GM21619 (cell line): ENCODE data around the gene ZFYVE1.
"Not testable (repeated sequence)": the region's sequence is repeated elsewhere in the genome, so short reads cannot be mapped to it uniquely, and the experiment has no call there.

ENCODE experiments used
- ATAC-seq: cut with Tn5 transposase; IDR thresholded peaks from one replicate; pipeline ENCODE4 v1.9.1; 2021; ENCODE audit not compliant: unreplicated experiment

ZFYVE1 gene

DNA sequence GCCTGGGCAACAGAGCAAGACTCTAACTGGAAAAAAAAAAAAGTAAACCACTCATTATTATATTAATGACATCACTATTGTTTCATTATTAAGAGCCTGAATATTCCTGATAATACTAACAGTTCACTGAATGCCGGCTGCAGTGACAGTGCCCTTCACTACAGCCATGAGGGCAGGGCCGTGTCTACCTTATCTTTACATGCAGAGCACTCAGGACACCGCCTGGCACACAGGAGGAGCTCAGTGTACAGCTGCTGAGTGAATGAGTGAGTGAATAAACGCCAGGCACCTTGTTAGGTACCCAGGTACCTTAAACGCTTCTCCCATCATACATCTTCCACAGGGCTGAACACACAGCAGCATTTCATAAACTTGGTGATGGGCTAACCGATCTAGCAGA, 23.2 kb downstream of the ZFYVE1 start:
- ATAC-seq: no peak

DNA sequence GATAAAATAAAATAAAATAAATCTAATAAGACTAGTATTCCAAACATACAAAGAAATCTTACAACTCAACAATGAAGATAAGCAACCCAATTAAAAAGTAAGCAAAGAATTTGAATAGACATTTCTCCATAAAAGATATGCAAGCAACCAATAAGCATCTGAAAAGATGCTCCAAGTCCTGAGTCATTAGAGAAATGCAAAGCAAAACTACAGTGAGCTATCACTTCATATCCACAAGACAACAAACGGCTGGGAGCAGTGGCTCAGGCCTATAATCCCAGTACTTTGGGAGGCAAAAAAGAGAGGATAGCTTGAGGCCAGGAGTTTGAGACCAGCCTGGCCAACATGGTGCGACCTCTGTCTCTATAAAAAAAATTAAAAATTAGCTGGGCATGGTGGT, 26.8 kb downstream of the ZFYVE1 start:
- no peak for ATAC-seq

DNA sequence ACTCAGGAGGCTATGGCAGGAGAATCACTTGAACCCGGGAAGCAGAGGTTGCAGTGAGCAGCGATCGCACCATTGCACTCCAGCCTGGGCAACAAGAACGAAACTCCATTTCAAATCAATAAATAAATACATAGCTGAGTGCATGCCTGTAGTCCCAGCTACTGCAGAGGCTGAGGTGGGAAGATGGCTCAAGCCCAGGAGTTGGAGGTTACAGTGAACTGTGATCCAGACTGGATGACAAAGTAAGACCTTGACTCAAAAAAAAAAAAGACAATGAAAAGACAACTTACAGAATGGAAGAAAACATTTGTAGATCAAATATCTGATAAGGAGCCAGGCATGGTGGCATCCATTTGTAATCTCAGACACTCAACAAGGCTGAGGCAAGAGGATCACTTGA, 27.6 kb downstream of the ZFYVE1 start:
- no peak for ATAC-seq

DNA sequence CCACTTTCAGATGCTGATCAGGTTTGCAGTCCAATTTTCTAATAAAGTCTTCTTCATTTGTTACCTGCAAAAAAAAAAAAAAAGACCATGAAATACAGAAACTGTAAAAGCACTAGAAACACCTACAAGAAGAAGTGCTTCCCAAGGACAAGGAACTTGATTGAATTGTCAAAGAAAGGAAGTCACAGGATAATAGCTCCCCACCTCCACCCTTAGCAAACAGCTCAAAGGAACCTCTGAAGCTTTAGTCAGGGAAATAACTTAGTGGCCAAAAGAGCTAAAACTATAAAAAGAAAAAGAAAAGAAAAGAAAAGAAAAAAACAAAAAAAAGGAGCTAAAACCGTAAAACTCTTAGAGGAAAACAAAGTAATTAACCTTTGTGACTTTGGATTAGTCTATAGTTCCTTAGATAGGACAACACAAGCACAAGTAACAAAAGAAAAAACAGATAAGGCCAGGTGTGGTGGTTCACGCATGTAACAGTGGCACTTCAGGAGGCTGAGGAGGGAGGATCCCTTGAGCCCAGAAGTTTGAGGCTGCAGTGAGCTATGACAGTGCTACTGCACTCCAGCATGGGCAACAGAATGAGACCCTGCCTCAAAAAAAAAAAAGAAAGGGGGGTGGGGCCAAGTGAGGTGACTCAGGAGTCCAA, 28.5 kb downstream of the ZFYVE1 start:
- ATAC-seq: no peak

DNA sequence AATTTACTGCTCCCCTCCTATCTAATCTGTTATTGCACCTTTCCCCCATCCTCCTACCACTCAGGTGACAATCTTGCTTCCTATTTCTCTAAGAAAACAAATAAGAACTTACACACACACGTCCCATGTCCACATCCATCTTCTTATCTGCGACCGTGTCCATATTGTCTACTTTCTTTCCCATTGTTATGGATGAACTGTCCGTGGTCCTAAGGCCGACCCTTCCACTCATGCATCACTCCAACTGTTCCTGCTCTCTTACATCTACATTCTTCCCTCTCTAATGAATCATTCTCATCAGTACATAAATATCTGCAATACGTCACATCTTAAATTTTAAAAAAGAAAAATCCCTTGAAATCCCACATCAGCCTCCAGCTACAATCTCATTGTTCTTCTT, 30.0 kb downstream of the ZFYVE1 start:
- no peak for ATAC-seq

DNA sequence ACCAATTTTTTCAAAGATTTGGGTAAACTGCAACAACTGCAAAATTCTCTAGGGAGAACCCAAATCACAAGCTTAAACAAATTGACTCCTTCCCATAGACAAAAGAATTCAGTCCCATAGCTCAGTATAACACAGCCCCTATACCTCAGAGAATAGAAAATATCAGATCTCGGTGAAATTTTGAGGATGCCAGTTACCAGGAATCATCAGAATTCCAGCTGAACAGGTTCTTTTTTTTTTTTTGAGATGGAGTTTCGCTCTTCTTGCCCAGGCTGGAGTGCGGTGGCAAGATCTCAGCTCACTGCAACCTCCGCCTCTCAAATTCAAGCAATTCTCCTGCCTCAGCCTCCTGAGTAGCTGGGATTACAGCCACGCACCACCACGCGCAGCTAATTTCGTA, 36.7 kb downstream of the ZFYVE1 start:
- ATAC-seq: no peak

DNA sequence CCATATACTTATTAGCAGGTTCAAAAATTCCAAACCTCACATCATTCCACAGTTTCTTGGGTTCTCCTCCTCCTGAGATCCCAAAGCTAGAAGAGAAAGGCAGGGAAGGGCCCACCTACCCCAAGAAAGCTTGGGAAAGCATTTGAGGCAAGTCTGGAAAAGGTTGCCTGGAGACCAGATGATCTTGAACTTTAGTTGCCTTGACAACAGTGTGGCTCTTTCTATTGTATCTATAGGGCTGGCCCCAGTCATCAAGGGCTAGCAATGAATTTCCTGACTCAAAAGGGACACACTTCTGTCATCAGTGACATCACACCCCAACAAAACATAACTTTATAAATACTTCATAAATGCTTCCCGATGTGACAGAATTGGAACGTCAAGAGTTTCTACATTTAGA, 40.0 kb downstream of the ZFYVE1 start:
- no peak for ATAC-seq

DNA sequence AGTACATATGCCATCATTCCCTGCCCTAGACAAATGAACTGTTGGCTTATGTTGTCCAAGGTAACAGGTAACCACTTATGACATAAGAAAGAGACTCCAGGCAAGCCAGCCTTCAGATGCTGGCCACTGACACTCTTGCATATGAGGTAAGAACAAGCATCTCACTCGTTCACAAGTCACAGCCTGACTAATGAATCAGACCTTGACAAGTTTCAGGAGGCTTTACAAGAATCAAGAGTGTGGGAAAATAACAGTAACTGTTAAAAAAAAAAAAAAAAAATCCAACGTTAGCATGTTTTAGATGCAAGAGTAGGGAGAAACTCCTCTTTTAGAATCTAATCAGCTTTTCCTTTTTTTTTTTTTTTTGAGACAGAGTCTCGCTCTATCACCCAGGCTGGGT, 40.7 kb downstream of the ZFYVE1 start:
- ATAC-seq: no peak

DNA sequence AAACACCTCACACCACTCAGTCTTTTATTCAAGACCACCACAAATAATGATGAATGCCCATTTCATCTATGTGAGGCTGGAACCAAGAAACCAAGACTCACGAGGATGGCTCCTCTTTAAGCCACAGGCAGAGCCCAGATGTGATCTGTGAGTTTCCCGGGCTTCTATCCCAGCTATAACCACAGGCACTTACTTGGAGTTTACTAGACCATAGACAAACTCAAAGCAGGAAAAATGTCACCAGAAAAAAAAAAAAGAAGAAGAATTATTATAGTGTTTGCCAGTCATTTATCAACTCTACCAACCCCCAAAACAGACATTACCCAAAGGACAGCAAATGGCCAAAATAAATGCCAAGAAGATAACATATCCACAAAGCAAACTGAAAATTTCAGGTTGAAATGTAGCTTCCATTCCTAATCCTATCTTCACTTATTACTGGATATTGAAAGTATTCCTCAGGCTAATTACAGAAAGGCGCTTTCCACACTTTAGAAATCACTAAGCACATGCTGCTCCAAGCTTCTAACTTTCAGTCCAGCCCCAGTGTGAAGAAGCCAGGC, 44.7 kb downstream of the ZFYVE1 start:
- no peak for ATAC-seq

DNA sequence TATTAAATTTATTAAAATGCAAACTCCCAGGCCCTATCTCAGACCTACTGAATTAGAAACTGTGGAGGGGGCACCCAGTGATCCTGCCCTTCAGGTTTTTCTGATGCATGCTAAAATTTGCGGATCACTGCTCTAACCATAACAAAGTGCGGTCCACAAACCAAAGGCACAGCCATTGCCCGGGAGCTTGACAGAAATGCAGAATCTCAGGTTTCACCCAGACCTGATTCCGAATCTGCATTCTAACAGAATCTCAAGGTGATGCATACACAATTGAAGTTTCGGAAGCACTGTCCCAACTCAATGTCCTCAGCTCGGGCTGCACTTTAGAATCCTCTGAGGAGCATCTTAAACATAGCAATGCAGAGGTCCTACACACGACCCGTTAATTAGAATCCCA, 46.0 kb downstream of the ZFYVE1 start:
- ATAC-seq: no peak

DNA sequence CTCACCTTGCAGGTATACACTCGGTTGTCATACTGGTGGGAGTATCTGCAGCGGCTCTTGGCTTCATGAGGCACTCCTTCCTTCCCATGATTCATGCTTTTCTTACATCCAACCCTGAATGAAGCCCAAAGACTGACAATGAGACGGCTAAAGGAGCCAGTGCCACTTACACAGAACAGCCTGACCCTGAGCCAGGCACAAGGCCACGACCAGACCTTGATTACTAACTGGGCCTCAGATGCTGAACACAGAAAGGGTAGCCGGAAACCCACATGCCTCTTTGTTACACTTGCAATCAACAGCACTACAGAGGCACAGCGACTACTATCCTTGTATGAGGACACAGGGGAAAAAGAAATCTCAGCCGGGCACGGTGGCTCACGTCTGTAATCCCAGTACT, 48.0 kb downstream of the ZFYVE1 start:
- ATAC-seq: no peak

DNA sequence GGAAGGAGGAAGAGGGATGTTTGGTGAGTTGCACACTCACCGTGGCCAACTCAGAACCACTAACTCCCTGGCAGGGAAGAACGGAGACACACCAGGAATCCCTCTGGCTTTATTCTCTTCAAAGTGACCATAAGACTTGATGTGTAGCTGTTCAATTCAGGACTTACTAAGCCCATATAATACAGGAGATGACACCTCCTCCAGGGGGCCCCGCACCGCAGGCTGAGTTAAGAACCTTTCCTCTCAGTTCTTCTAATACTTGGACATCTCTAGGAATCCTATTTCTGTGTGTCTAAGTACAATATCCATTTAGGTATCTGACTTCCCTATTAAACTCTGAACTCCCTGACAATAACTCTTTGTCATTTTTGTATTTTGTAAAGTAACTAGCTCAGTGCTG, 51.1 kb downstream of the ZFYVE1 start:
- ATAC-seq: no peak

DNA sequence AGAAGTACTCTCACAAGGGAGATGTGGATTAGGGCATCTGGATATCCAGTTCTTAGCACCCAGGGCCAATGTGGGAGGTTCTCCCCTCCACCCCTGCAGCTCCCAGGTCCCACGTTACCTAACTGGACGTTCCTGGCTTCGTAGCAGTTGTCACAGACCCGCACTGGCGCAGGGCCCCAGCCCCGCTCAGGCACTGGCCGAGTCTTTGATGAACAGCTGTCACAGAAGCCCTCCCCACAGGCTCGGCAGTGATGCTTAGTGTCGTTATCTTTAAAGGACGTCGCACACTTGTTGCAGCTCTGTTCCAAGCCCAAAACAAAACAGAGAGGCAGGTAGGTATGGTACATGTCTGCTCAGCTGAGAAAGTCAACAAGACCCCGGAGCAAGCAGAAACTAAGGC, 52.2 kb downstream of the ZFYVE1 start:
- no peak for ATAC-seq

DNA sequence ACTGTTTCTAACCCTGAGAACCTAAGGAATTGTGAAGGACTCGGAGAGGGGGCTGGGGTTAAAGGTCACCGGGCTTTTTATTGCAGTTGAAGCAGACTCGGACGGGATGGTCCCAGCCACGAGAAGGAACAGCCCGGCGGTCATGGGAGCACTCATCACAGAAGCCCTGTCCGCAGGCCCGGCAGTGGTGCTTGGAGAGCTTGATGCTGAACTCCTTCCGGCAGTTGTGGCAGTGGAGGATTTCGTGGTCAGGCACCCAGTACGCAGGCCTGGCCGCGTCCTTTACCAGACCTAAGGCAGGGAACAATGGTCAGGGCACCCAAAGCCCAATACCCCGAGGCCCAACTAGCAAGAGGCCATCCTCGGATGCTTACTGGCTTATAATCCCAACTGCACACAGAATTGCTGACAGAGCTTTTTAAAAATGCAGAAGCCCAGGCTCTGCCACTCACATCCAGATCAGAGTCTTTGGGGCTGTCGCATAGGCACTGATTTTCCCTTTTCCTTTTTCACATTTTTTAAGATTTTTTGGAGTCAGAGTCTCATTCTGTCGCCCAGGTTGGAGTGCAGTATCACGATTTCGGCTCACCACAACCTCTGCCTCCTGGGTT, 56.0 kb downstream of the ZFYVE1 start:
- no peak for ATAC-seq

DNA sequence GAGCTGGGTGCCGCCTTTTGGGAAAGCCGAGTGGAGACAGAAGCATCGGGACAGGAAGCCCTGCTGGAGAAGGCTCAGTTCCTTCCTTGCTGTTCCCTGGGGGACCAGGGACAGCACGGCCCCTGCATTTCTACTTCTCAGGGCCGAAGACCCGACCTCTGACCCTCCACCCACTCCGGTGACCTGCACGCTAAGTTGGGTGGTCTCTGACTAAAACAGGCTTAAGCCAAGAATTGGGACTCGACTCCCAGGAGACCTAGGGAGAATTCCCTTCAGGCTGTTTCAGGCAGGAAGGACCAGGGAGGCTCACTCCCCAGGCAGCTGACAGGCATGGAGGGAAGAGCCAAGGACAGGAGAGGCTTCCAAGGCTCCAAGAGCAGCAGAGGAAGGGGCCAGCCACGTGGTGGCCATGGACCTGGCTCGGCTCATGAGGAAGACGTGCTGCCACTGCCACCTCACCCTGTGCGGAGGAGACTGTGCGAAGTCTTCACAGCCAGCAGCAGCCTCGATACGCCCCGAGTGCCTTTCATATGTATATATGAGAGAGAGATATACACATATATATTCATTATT, 56.8 kb downstream of the ZFYVE1 start:
- no peak for ATAC-seq

DNA sequence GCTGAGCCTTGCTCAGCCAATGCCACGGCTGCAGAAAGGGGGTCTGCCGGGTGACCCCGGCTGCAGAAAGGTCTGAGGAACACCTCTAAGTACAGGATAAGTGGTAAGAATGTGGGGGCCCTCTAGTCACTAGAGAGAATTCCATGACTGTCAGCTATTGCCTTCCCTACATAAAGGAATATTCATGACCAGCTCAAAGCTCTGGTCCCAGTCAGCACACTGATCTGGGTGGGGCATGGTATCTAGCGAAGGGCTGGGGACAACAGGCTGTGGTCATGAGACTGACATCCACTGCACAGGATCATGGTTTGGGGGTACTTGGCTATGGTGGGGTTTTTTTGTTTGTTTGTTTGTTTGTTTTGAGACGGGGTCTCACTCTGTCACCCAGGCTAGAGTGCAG, 58.6 kb downstream of the ZFYVE1 start:
- no peak for ATAC-seq

DNA sequence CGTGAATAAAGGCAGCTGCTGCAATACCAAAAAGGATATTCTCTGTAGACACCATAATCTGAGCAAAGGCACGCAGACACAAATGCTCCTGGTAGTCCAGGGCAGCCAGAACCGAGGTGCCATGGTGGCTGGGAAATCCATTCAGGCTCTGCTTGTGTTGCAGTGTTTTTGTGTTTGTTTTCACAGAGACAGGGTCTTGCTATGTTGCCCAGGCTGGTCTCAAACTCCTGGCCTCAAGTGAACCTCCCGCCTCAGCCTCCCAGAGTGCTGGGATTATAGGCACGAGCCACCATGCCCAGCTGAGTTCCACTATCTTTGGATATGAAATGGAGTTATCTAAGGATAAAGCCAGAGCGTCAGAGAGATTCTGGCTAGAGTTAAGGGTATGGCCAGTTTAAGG, 60.9 kb downstream of the ZFYVE1 start:
- no peak for ATAC-seq

DNA sequence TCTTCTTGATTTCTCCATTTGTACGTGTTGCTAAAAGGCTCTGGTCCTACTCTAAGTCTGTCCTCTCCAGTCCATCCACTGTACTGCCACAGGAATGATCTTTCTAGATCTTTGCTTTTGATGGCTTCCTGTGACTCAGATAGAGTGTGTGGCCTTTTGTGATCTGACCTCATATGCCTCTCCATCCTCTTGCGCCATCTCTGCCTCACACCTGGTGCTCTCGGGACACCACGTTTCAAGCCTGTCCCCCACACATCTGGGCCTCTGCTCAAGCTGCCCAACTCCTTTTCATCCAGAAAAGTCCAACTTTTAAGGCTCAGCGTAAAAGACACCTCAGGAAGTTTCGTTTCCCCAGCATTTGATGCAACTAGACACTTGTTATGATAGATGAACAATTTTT, 61.7 kb downstream of the ZFYVE1 start:
- no peak for ATAC-seq

DNA sequence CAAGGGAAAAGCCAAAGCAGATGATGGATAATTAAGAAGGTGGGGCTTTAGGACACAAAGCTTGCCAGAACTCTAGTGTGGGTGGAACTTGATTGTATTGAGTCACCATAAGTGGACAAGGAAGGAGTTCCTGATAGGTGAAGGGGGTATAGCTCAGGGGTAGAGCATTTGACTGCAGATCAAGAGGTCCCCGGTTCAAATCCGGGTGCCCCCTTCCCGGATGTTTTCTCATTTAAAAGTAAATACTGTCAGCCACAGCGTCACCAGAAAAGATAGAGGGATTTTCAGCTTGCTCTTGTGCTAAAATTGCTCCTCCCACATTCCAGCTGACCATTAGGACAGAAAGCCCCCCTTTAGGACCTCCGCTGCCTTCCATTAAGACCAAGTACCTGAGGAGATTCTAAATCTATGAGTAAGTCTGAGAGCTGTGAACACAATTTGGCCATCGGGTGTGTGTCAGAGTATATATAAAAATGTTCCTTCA, 64.0 kb downstream of the ZFYVE1 start:
- ATAC-seq: no peak

DNA sequence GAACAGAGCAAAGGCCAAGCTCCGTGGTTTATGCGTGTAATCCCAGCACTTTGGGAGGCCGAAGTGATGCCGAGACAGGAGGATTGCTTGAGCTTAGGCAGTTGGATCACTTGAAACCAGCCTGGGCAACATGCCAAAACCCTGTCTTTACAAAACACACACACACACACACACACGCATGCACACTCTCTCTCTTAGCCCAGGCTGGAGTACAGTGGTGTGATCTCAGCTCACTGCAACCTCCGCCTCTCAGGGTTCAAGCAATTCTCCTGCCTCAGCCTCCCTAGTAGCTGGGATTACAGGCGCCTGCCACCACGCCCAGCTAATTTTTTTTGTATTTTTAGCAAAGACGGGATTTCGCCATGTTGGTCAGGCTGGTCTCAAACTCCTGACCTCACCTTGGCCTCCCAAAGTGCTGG, 64.6 kb downstream of the ZFYVE1 start:
- not testable (repeated sequence) for ATAC-seq

DNA sequence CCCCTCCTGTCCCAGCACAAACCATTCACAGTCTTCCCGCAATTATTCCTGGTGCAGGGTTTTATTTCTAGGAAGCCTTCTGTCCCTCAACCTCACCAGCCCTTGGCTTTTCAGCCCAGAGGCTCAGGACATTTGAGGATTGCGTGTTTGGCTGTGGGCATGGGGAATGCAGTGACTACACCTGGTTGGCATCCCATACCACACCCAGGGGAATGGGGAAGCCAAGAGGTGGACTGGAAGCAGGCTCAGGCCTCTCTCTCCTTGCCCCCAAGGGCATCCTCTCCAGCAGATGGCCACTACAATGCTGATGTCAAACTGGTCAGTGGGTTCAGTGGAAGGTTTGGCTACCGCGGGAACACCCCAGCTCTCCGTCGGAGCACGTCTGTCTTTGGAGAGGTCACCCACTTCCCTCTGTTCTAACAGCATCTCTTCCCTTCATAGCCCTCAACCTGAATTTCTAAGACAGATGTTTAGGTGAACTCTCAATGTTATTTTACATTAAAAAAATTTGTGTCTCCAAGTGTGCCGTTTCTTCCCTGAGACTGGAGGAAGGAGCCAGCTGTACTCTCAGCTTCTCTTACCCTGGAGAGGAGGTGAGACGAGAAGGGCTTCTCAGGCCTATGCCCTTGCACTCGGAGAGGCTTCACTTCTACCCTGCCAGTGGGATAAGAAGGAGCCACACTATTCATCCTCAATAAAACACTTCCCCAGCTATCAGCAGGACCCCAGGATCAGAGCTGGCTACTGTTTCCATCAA, 65.1 kb downstream of the ZFYVE1 start:
- ATAC-seq: no peak

DNA sequence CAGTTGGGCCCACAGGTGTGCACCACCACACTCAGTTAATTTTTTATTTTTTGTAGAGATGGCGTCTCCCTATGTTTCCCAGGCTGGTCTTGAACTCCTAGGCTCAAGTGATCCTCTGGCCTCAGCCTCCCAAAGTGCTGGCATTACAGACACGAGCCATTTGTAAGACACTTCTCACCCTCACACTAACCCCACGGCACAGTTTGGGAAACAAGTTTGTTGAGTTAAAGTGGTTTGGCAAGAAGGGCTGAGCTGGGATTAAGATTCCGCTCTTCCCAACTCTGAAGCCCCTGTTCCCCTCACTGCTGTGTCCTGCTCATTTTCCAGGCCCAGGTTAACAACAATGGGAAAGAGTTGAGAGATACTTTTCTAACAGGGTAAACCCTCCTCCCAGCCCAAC, 65.9 kb downstream of the ZFYVE1 start:
- ATAC-seq: not testable (repeated sequence)
